Cardiac fibroblast (primary cell): ENCODE measurements around the gene ADARB2.

Source experiments
- DNase-seq, 2 donors: peaks; one replicate each; pipeline versions ENCODE4 v3.0.0 to v3.0.0-alpha.2; 2010; ENCODE audit warnings: low read depth in 2 of 2
- H3K4me3 ChIP-seq, 2 donors: replicated peaks in 1 of 2; 1 replicate in 1 of 2; 2 replicates in 1 of 2; pipeline ENCODE4 v1.5.1; 2011; ENCODE audit warnings: low read depth in 2 of 2, low read length in 2 of 2, mild to moderate bottlenecking in 2 of 2, moderate library complexity in 1 of 2
- TF ChIP-seq, protein P1 (sequence below): IDR thresholded peaks from one replicate; pipeline ENCODE4 v1.5.1; 2011; ENCODE audit warnings: low read depth, mild to moderate bottlenecking, low read length, inconsistent platforms

Gene ADARB2

DNA sequence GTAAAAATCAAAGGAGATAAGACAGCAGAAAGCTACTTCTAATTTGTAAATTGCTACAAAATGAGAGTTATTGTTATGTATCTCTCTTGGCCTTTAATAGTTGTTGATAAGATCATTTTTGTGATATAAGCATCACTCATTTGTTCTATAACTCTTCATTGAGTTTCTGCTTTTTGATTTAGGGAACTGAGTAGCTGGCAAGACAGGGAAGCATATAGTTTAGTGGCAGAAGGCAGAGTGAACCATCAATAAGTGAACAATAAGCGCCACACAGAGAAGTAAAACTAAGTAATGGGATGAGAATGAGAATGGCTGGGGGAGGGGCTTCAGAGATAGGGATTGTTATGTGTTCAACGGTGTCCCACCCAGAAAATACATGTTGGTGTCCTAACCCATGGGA is 245.4 kb downstream of the ADARB2 start:
- TF ChIP-seq, protein P1, sequence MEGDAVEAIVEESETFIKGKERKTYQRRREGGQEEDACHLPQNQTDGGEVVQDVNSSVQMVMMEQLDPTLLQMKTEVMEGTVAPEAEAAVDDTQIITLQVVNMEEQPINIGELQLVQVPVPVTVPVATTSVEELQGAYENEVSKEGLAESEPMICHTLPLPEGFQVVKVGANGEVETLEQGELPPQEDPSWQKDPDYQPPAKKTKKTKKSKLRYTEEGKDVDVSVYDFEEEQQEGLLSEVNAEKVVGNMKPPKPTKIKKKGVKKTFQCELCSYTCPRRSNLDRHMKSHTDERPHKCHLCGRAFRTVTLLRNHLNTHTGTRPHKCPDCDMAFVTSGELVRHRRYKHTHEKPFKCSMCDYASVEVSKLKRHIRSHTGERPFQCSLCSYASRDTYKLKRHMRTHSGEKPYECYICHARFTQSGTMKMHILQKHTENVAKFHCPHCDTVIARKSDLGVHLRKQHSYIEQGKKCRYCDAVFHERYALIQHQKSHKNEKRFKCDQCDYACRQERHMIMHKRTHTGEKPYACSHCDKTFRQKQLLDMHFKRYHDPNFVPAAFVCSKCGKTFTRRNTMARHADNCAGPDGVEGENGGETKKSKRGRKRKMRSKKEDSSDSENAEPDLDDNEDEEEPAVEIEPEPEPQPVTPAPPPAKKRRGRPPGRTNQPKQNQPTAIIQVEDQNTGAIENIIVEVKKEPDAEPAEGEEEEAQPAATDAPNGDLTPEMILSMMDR, result no peak
- no peak overlapping the region for H3K4me3 ChIP-seq
- no peak for DNase-seq

DNA sequence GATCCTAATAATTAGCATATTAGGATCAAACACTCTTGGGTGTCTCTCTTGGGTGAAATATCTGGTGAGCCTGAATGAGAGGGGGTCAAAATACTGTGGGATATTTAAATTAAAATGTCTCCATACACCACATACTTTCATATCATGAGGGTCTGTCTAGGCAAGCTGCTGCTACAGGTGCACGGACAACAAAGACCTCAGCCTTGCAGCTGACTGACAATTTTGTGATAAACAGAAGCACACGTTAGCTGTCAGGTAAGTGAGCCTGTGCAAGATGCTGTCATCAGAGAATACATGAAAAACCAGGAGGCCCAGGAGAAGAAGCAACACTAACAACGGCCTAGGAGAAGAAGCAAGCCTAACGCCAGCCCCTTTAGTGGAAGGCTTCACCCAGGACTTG is 247.5 kb downstream of the ADARB2 start:
- no peak overlapping the region for H3K4me3 ChIP-seq
- DNase-seq, result no peak

DNA sequence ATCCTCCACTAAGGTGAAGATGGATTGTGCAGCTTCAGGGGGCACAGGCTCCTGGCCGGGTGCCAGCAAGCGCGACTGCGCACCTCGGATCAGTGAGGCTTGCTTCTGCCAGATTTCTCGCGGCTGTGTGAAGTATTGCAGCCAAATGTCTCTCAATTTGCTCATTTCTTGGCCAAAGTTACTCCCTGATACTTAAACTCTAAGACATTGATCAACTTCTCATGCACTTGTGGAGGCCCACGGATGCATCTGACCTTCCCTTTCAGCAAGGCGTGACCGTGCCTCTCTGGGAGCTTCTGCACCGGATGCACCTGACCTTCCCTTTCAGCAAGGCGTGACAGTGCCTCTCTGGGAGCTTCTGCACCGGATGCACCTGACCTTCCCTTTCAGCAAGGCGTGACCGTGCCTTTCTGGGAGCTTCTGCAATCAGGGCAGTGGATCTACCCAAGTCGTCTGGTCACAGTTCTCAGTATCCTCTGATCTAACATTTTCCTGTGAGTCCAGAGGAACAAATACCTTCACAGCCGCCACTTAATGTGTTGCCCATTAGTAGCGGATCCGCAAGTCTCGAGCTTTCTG is 248.3 kb downstream of the ADARB2 start:
- TF ChIP-seq, protein P1, result no peak
- H3K4me3 ChIP-seq, result no peak overlapping the region
- DNase-seq, result no peak

More for the DNA sequence above, 247.5 kb downstream of the ADARB2 start:
- TF ChIP-seq, protein P1, result no peak

DNA sequence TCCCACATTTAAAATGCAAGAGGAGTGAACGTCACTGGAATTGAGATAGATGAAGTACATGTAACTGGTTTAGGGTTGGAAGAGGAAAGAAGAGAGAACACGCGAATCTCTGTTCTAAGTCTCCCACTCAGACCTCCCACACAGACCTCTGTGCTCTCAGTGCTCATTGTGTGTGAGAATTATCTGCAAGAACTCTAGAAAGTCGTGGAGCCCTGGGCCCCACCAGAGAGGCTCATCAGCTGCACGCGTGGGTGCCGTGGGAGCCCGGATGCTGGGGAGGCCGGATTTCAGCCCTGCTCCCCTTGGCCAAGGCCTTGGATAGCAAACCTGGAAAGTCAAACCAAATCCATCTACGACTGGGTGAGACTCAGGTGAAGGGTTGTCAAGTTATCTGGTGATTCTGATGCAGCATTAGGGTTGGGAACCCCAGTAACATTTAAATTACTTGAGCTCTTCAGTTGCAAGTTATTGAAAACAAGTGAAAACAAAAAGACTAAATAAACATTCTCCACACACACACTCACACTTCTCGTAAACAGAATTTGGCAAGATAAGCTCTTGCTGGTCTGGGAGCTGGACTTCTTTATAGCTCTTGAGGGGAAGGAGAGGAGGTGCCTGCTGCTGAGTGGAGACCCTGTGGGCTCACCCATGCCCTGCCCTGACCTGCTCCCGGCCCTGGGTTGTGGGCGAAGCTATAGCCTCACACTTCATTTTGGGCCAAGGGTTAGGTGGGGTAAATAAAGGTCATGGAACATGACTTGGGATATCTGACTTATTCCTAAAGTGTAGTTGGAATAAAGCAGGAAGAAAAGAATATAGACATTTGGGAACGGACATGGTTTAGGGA is 250.3 kb downstream of the ADARB2 start:
- no peak overlapping the region for H3K4me3 ChIP-seq
- no peak for DNase-seq
- TF ChIP-seq, protein P1, result no peak

DNA sequence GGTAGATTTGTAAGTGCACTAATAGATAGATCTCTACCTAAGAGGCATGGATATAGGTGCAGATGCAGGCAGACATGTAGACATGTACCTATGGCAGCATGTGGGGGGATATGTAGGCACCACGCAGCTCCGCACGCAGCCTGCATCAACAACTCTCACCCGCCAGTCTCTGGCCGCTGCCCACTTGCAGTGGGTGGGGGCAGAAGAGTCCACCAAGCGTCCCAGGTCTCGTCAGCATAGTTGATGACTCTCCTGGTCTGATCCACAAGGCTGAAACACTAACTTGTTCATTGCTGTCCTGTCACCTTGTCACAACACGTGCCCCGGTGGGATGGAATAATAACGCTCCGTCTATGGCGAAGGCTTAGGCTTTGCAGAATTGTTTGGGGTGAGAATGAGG is 252.0 kb downstream of the ADARB2 start:
- no peak overlapping the region for H3K4me3 ChIP-seq
- TF ChIP-seq, protein P1, result no peak
- no peak for DNase-seq

DNA sequence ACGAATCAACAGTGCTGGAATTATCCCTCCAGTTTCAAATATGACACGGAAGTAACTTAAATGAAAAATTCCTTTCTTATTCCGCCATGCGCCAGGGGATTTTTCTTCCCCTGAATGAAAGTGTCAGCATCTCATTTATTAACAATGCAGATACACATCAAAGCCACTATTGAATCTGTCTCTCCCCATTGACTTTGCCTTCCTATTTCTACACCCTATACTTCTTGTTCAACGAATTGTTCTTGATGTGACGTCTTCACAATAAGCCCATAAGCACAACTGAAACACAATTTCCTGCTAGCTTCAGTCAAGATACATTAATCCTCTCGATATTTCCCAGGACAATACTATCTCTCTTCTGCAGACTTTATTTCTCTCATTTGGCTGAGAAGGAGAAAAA is 253.5 kb downstream of the ADARB2 start:
- TF ChIP-seq, protein P1, result no peak

More for the DNA sequence above, 253.5 kb downstream of the ADARB2 start:
- no peak for DNase-seq
- no peak overlapping the region for H3K4me3 ChIP-seq
